DND-41 (cell line): Measurements from ENCODE around the gene NR4A2.

Experiments used
- ATAC-seq: fragments of 200-7000 bp; cut with Tn5 transposase; 3 replicates; pipeline ENCODE4 v1.9.1; 2021; ENCODE audit warnings: low read depth; ENCODE audit not compliant: insufficient read depth
- DNase-seq: peaks from one replicate; pipeline ENCODE4 v3.0.0-alpha.2; 2020
- H2AFZ ChIP-seq: 2 replicates; pipeline ENCODE4 v1.6.0; 2012; ENCODE audit warnings: low read depth, low read length
- H3K27ac ChIP-seq: 2 replicates; pipeline ENCODE4 v1.5.1; 2012; ENCODE audit warnings: low read length, inconsistent platforms
- H3K27me3 ChIP-seq: fragments of 200-600 bp; sonication (generic); 2 replicates; pipeline ENCODE4 v1.6.0; 2012; ENCODE audit warnings: low read length, mild to moderate bottlenecking, inconsistent platforms; ENCODE audit not compliant: insufficient read depth, poor library complexity
- H3K36me3 ChIP-seq: 2 replicates; pipeline ENCODE4 v1.5.1; 2012; ENCODE audit warnings: low read length, inconsistent platforms; ENCODE audit not compliant: insufficient read depth
- H3K4me1 ChIP-seq: 2 replicates; pipeline ENCODE4 v1.5.1; 2012; ENCODE audit warnings: mild to moderate bottlenecking, low read length; ENCODE audit not compliant: insufficient read depth
- H3K4me2 ChIP-seq: 2 replicates; pipeline ENCODE4 v1.6.0; 2012; ENCODE audit warnings: mild to moderate bottlenecking, moderate library complexity, low read length, inconsistent platforms; ENCODE audit not compliant: insufficient read depth
- H3K4me3 ChIP-seq, 2 experiments: fragments of 200-600 bp in 1 of 2; shearing (Covaris generic) in 1 of 2; 2 replicates each; pipeline ENCODE4 v1.5.1; 2012 to 2016; ENCODE audit warnings: inconsistent platforms in 2 of 2, low read length in 2 of 2, mild to moderate bottlenecking in 2 of 2, low read depth in 1 of 2, moderate library complexity in 1 of 2
- H3K79me2 ChIP-seq: 2 replicates; pipeline ENCODE4 v1.6.0; 2012; ENCODE audit warnings: low read length, inconsistent platforms; ENCODE audit not compliant: insufficient read depth
- H3K9ac ChIP-seq: 2 replicates; pipeline ENCODE4 v1.6.0; 2012; ENCODE audit warnings: low read depth, mild to moderate bottlenecking, inconsistent platforms, low read length, moderate library complexity
- H3K9me3 ChIP-seq: 2 replicates; pipeline ENCODE4 v1.5.1; 2012; ENCODE audit warnings: low read length, moderate library complexity, mild to moderate bottlenecking, inconsistent platforms; ENCODE audit not compliant: insufficient read depth, severe bottlenecking
- H4K20me1 ChIP-seq: 2 replicates; pipeline ENCODE4 v1.6.0; 2012; ENCODE audit warnings: low read length; ENCODE audit not compliant: insufficient read depth
- CTCF ChIP-seq: IDR thresholded peaks from 2 replicates; pipeline ENCODE4 v1.5.1; 2012; ENCODE audit warnings: borderline replicate concordance, low read length, moderate library complexity, mild to moderate bottlenecking; ENCODE audit not compliant: poor library complexity, severe bottlenecking; ENCODE audit errors: extremely low read depth
- EZH2 ChIP-seq: IDR thresholded peaks from 3 replicates; pipeline ENCODE4 v1.6.1; 2012; ENCODE audit warnings: borderline replicate concordance, low read depth, mild to moderate bottlenecking, moderate library complexity, low read length, inconsistent platforms; ENCODE audit not compliant: severe bottlenecking

Gene NR4A2

GRCh38 chr2:156279446-156280150 is 52.9 kb downstream of the NR4A2 start:
- DNase-seq (no peak), ATAC-seq (no peak)
- H3K27me3 ChIP-seq: no peaks in the 10 kb centered on the region
- H3K27ac ChIP-seq: no peak overlapping the region
- H3K4me1 ChIP-seq: no peaks in the 10 kb centered on the region
- no peak overlapping the region for H3K4me3 ChIP-seq
- H3K9me3 ChIP-seq: no peaks in the 10 kb centered on the region
- H3K79me2 ChIP-seq: no peaks in the 10 kb centered on the region
- TF ChIP-seq EZH2 (no peak), CTCF (no peak)
- H2AFZ ChIP-seq: no peak overlapping the region
- H3K9ac ChIP-seq: no peak overlapping the region
- H3K4me2 ChIP-seq: no peak overlapping the region
- H4K20me1 ChIP-seq: no peaks in the 10 kb centered on the region
- H3K36me3 ChIP-seq: no peaks in the 10 kb centered on the region
